WTC11 (cell line): ENCODE results near the gene ELFN1. TPM values are rescaled to one million over a fixed set of nuclear protein-coding genes. Genes with fewer than 3 reads are reported as not detected.

Source experiments
- ATAC-seq: fragments of 200-7000 bp; cut with Tn5 transposase; 2 replicates; pipeline ENCODE4 v1.10.0; 2021; ENCODE audit warnings: mild to moderate bottlenecking, moderate library complexity
- CTCF ChIA-PET: fragments of 300-600 bp; sonication (Branson Sonifier 250); formaldehyde crosslinking; loops from one replicate; lab custom pipeline; 2021; ENCODE audit warnings: antibody characterized with exemption; lab: Charles Lee
- POLR2A ChIA-PET: fragments of 350-600 bp; sonication (Branson Sonifier 250); formaldehyde crosslinking; loops from one replicate; lab custom pipeline; 2021; ENCODE audit warnings: antibody characterized with exemption; lab: Charles Lee
- DNase-seq: peaks from one replicate; pipeline ENCODE4 v3.0.0; 2021; ENCODE audit warnings: low spot score
- H3K27ac Mint-ChIP-seq: 2 replicates; pipeline ENCODE4 v1.8.0; 2021; ENCODE audit warnings: mixed read lengths
- H3K27me3 Mint-ChIP-seq: 2 replicates; pipeline ENCODE4 v1.8.0; 2021; ENCODE audit warnings: low read depth, mild to moderate bottlenecking, moderate library complexity, mixed read lengths
- H3K36me3 Mint-ChIP-seq: 2 replicates; pipeline ENCODE4 v1.8.0; 2021; ENCODE audit warnings: mixed read lengths
- H3K4me1 Mint-ChIP-seq: 2 replicates; pipeline ENCODE4 v1.8.0; 2022; ENCODE audit warnings: mixed read lengths
- H3K4me3 Mint-ChIP-seq: 2 replicates; pipeline ENCODE4 v1.8.0; 2021; ENCODE audit warnings: mild to moderate bottlenecking, moderate library complexity, mixed read lengths
- H3K9me3 Mint-ChIP-seq: 2 replicates; pipeline ENCODE4 v1.8.0; 2021; ENCODE audit warnings: mixed read lengths
- EMX1 ChIP-seq: fragments of 250-450 bp; sonication (Bioruptor Pico); IDR thresholded peaks from 2 replicates; pipeline ENCODE4 v1.8.0; 2021; ENCODE audit warnings: mild to moderate bottlenecking
- FOXP1 ChIP-seq: sonication (generic); formaldehyde crosslinking; IDR thresholded peaks from 2 replicates; pipeline ENCODE4 v1.8.0; 2022; ENCODE audit warnings: missing genetic modification reagents, mild to moderate bottlenecking, moderate library complexity, borderline replicate concordance
- GTF2I ChIP-seq: fragments of 250-450 bp; sonication (Bioruptor Pico); conservative IDR thresholded peaks from 2 replicates; pipeline ENCODE4 v1.4.0; 2021; ENCODE audit warnings: mild to moderate bottlenecking
- NR1H2 ChIP-seq: sonication (generic); formaldehyde crosslinking; IDR thresholded peaks from 2 replicates; pipeline ENCODE4 v1.9.0; 2021; ENCODE audit warnings: mild to moderate bottlenecking, moderate library complexity, missing genetic modification reagents
- NR2C2 ChIP-seq: sonication (generic); formaldehyde crosslinking; IDR thresholded peaks from 2 replicates; pipeline ENCODE4 v1.8.0; 2022; ENCODE audit warnings: mild to moderate bottlenecking, missing genetic modification reagents
- NR3C1 ChIP-seq: sonication (generic); formaldehyde crosslinking; conservative IDR thresholded peaks from 2 replicates; pipeline ENCODE4 v1.8.1; 2023; ENCODE audit warnings: low read depth, mild to moderate bottlenecking, missing genetic modification reagents
- RORB ChIP-seq: fragments of 250-450 bp; sonication (Bioruptor Pico); IDR thresholded peaks from 2 replicates; pipeline ENCODE4 v1.9.0; 2021; ENCODE audit warnings: mild to moderate bottlenecking
- SP1 ChIP-seq: sonication (generic); formaldehyde crosslinking; conservative IDR thresholded peaks from 2 replicates; pipeline ENCODE4 v1.8.1; 2022; ENCODE audit warnings: missing genetic modification reagents
- ZNF232 ChIP-seq: sonication (generic); formaldehyde crosslinking; IDR thresholded peaks from 2 replicates; pipeline ENCODE4 v1.8.0; 2022; ENCODE audit warnings: mild to moderate bottlenecking, missing genetic modification reagents
- ZNF317 ChIP-seq: sonication (generic); formaldehyde crosslinking; IDR thresholded peaks from 2 replicates; pipeline ENCODE4 v1.8.1; 2023; ENCODE audit warnings: low read depth, mild to moderate bottlenecking, moderate library complexity, missing genetic modification reagents, borderline replicate concordance
- total RNA-seq: library from RNA; stranded (reverse); gene quantifications from 3 replicates; pipeline ENCODE4 v1.2.3, GENCODE V29; 2021
- TF ChIP-seq, protein P1 (sequence below): sonication (generic); formaldehyde crosslinking; IDR thresholded peaks from 2 replicates; pipeline ENCODE4 v1.8.0; 2022; ENCODE audit warnings: mild to moderate bottlenecking, missing genetic modification reagents
- TF ChIP-seq, protein P2 (sequence below): sonication (generic); formaldehyde crosslinking; IDR thresholded peaks from 2 replicates; pipeline ENCODE4 v1.8.0; 2023; ENCODE audit warnings: missing genetic modification reagents
- TF ChIP-seq, protein P3 (sequence below): sonication (generic); formaldehyde crosslinking; IDR thresholded peaks from 2 replicates; pipeline ENCODE4 v1.8.0; 2023; ENCODE audit warnings: mild to moderate bottlenecking, missing genetic modification reagents
- TF ChIP-seq, protein P4 (sequence below): sonication (generic); formaldehyde crosslinking; conservative IDR thresholded peaks from 2 replicates; pipeline ENCODE4 v1.8.1; 2022; ENCODE audit warnings: mild to moderate bottlenecking, missing genetic modification reagents
- TF ChIP-seq, protein P5 (sequence below): sonication (generic); formaldehyde crosslinking; IDR thresholded peaks from 2 replicates; pipeline ENCODE4 v1.8.1; 2023; ENCODE audit warnings: mild to moderate bottlenecking, missing genetic modification reagents
- TF ChIP-seq, protein P6 (sequence below): sonication (generic); formaldehyde crosslinking; IDR thresholded peaks from 2 replicates; pipeline ENCODE4 v1.8.1; 2023; ENCODE audit warnings: mild to moderate bottlenecking, missing genetic modification reagents
- TF ChIP-seq, protein P7 (sequence below): sonication (generic); formaldehyde crosslinking; IDR thresholded peaks from 2 replicates; pipeline ENCODE4 v1.8.0; 2022; ENCODE audit warnings: mild to moderate bottlenecking, missing genetic modification reagents
- TF ChIP-seq, protein P8 (sequence below): sonication (generic); formaldehyde crosslinking; IDR thresholded peaks from 2 replicates; pipeline ENCODE4 v1.8.0; 2022; ENCODE audit warnings: mild to moderate bottlenecking, missing genetic modification reagents
- TF ChIP-seq, protein P9 (sequence below): fragments of 250-450 bp; sonication (Bioruptor Pico); IDR thresholded peaks from 2 replicates; pipeline ENCODE4 v1.9.0; 2021; ENCODE audit warnings: mild to moderate bottlenecking
- TF ChIP-seq, protein P10 (sequence below): sonication (generic); formaldehyde crosslinking; conservative IDR thresholded peaks from 2 replicates; pipeline ENCODE4 v1.8.1; 2023; ENCODE audit warnings: mild to moderate bottlenecking, low read depth, missing genetic modification reagents, moderate library complexity

The ELFN1 gene
- total RNA-seq, 1 experiment from 2014 or later = 4.6 TPM

DNA sequence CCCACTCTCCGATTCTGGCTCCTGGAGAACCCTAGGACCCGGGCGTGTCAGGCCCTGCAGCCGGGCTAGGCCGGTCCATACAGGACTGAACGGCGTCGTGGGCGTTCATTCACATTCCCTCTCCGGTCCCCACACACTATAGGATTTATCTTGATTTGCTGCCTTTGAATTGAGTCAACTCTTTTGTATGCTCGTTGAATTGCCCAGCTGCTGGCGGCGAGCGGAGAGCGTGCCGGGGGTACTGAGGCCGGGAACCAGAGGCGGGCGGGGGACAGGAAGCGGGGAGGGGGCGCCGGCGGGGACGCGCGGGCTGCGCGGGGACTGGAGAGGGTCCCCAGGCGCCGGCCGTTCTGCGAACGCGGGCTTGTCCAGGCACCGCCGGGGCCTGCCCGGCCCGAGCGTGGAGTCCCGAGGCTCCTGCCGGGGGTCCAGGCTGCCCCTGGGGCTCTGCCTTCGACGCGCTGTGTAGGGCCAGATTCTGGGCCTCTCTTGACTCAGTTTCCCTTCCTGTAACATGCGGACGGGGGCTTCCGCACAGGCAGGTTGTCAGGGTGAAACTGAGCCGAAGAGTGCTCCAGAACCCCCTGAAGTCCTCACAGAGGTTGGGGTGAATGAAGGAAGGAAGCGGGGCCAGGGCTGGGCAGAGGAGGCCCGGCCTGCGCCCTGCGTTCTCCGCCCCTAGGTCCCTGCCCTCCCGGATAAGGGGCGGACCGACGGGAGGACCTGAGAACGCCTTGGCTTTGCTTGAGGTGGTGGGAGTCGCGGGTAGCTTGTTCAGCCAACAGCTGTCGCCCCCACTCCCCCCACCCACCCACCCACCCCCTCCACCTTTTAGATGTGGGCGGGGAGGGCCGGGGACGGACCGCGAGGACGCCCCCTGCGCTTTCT is 769 bp upstream of the ELFN1 start (continued):
- TF ChIP-seq, protein P1, sequence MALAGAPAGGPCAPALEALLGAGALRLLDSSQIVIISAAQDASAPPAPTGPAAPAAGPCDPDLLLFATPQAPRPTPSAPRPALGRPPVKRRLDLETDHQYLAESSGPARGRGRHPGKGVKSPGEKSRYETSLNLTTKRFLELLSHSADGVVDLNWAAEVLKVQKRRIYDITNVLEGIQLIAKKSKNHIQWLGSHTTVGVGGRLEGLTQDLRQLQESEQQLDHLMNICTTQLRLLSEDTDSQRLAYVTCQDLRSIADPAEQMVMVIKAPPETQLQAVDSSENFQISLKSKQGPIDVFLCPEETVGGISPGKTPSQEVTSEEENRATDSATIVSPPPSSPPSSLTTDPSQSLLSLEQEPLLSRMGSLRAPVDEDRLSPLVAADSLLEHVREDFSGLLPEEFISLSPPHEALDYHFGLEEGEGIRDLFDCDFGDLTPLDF = no peak
- no peak for TF ChIP-seq SP1 (CRISPR knock-in tag)
- TF ChIP-seq, protein P2, sequence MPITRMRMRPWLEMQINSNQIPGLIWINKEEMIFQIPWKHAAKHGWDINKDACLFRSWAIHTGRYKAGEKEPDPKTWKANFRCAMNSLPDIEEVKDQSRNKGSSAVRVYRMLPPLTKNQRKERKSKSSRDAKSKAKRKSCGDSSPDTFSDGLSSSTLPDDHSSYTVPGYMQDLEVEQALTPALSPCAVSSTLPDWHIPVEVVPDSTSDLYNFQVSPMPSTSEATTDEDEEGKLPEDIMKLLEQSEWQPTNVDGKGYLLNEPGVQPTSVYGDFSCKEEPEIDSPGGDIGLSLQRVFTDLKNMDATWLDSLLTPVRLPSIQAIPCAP (CRISPR knock-in tag) = no peak
- TF ChIP-seq, protein P3, sequence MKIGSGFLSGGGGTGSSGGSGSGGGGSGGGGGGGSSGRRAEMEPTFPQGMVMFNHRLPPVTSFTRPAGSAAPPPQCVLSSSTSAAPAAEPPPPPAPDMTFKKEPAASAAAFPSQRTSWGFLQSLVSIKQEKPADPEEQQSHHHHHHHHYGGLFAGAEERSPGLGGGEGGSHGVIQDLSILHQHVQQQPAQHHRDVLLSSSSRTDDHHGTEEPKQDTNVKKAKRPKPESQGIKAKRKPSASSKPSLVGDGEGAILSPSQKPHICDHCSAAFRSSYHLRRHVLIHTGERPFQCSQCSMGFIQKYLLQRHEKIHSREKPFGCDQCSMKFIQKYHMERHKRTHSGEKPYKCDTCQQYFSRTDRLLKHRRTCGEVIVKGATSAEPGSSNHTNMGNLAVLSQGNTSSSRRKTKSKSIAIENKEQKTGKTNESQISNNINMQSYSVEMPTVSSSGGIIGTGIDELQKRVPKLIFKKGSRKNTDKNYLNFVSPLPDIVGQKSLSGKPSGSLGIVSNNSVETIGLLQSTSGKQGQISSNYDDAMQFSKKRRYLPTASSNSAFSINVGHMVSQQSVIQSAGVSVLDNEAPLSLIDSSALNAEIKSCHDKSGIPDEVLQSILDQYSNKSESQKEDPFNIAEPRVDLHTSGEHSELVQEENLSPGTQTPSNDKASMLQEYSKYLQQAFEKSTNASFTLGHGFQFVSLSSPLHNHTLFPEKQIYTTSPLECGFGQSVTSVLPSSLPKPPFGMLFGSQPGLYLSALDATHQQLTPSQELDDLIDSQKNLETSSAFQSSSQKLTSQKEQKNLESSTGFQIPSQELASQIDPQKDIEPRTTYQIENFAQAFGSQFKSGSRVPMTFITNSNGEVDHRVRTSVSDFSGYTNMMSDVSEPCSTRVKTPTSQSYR = no peak
- no peak for TF ChIP-seq FOXP1 (CRISPR knock-in tag)

DNA sequence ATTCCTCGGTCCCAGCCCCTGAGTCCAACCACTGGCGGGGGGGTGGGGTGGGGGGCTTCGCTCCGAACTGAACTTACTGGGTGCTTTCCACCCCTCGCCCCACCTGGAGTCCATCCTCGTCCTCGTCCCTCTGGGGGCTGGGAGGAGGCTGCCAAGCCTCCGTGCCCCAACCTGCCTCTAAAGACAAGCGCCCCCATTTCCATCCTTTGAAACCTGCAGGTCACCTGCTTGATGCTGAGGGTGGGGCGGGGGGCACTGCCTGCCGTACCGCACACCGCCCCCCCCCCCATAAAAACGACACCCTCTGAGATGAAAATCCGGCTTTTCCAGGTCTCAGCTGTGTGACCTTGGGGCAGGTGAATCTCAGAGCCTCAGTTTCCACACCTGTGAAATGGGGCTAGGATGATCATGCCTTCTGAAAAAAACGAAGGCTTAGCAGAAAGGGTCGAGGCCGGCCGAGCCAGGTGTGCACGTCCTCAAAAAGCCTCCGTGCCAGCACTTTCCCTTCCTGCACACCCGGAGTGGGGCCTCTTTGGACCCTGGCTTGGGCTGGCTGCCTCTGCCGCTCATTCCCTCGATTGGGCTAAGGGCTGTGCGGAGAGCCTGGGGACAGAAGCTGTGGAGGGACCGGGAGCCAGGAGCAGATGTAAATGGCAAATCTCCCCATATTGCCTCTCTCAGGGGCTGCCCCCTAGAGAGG is 967 bp downstream of the ELFN1 start:
- POLR2A ChIA-PET = interaction anchor here (0.6 kb wide), 2 partner anchors 50 to 414 kb away, joined by 4 read pairs; no protein-coding TSS in a partner anchor
- CTCF ChIA-PET = interaction anchor here (1.2 kb wide), 1 partner anchor 37 kb away, joined by 3 read pairs; no protein-coding TSS in a partner anchor
- DNase-seq (no peak), ATAC-seq (no peak)
- H3K4me1 Mint-ChIP-seq = peaks cover 8% of the 10 kb centered on the region; the same call in 1 of the 2 replicates
- peaks cover 57% of the 10 kb centered on the region for H3K27me3 Mint-ChIP-seq
- H3K4me3 Mint-ChIP-seq = peak overlapping the region; percentile 57
- H3K9me3 Mint-ChIP-seq = no peaks in the 10 kb centered on the region
- H3K36me3 Mint-ChIP-seq = no peaks in the 10 kb centered on the region
- no peak overlapping the region for H3K27ac Mint-ChIP-seq
- TF ChIP-seq, protein P4, sequence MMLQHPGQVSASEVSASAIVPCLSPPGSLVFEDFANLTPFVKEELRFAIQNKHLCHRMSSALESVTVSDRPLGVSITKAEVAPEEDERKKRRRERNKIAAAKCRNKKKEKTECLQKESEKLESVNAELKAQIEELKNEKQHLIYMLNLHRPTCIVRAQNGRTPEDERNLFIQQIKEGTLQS (CRISPR knock-in tag) = no peak
- TF ChIP-seq, protein P5, sequence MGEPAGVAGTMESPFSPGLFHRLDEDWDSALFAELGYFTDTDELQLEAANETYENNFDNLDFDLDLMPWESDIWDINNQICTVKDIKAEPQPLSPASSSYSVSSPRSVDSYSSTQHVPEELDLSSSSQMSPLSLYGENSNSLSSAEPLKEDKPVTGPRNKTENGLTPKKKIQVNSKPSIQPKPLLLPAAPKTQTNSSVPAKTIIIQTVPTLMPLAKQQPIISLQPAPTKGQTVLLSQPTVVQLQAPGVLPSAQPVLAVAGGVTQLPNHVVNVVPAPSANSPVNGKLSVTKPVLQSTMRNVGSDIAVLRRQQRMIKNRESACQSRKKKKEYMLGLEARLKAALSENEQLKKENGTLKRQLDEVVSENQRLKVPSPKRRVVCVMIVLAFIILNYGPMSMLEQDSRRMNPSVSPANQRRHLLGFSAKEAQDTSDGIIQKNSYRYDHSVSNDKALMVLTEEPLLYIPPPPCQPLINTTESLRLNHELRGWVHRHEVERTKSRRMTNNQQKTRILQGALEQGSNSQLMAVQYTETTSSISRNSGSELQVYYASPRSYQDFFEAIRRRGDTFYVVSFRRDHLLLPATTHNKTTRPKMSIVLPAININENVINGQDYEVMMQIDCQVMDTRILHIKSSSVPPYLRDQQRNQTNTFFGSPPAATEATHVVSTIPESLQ (CRISPR knock-in tag) = no peak
- TF ChIP-seq RORB (CRISPR knock-in tag) (no peak), GTF2I (CRISPR knock-in tag) (no peak; the same call in 1 of the 2 replicates), ZNF317 (CRISPR knock-in tag) (no peak), EMX1 (no peak), NR3C1 (CRISPR knock-in tag) (no peak), NR1H2 (CRISPR knock-in tag) (no peak), NR2C2 (CRISPR knock-in tag) (no peak), ZNF232 (CRISPR knock-in tag) (no peak)
- TF ChIP-seq, protein P6, sequence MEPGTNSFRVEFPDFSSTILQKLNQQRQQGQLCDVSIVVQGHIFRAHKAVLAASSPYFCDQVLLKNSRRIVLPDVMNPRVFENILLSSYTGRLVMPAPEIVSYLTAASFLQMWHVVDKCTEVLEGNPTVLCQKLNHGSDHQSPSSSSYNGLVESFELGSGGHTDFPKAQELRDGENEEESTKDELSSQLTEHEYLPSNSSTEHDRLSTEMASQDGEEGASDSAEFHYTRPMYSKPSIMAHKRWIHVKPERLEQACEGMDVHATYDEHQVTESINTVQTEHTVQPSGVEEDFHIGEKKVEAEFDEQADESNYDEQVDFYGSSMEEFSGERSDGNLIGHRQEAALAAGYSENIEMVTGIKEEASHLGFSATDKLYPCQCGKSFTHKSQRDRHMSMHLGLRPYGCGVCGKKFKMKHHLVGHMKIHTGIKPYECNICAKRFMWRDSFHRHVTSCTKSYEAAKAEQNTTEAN (CRISPR knock-in tag) = no peak
- TF ChIP-seq, protein P7, sequence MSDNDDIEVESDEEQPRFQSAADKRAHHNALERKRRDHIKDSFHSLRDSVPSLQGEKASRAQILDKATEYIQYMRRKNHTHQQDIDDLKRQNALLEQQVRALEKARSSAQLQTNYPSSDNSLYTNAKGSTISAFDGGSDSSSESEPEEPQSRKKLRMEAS (CRISPR knock-in tag) = no peak
- TF ChIP-seq, protein P8, sequence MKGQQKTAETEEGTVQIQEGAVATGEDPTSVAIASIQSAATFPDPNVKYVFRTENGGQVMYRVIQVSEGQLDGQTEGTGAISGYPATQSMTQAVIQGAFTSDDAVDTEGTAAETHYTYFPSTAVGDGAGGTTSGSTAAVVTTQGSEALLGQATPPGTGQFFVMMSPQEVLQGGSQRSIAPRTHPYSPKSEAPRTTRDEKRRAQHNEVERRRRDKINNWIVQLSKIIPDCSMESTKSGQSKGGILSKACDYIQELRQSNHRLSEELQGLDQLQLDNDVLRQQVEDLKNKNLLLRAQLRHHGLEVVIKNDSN (CRISPR knock-in tag) = no peak
- TF ChIP-seq, protein P9, sequence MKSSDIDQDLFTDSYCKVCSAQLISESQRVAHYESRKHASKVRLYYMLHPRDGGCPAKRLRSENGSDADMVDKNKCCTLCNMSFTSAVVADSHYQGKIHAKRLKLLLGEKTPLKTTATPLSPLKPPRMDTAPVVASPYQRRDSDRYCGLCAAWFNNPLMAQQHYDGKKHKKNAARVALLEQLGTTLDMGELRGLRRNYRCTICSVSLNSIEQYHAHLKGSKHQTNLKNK (CRISPR knock-in tag) = no peak
- TF ChIP-seq, protein P10, sequence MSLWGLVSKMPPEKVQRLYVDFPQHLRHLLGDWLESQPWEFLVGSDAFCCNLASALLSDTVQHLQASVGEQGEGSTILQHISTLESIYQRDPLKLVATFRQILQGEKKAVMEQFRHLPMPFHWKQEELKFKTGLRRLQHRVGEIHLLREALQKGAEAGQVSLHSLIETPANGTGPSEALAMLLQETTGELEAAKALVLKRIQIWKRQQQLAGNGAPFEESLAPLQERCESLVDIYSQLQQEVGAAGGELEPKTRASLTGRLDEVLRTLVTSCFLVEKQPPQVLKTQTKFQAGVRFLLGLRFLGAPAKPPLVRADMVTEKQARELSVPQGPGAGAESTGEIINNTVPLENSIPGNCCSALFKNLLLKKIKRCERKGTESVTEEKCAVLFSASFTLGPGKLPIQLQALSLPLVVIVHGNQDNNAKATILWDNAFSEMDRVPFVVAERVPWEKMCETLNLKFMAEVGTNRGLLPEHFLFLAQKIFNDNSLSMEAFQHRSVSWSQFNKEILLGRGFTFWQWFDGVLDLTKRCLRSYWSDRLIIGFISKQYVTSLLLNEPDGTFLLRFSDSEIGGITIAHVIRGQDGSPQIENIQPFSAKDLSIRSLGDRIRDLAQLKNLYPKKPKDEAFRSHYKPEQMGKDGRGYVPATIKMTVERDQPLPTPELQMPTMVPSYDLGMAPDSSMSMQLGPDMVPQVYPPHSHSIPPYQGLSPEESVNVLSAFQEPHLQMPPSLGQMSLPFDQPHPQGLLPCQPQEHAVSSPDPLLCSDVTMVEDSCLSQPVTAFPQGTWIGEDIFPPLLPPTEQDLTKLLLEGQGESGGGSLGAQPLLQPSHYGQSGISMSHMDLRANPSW (CRISPR knock-in tag) = no peak
